ENCODE results near the gene POLR2L.

The POLR2L gene

GRCh38 chr11:863910-864827, 21.8 kb upstream of the POLR2L start:
- no peak overlapping the region for H3K4me3 ChIP-seq (ENCODE audit: insufficient read depth, low read length, poor library complexity, severe bottlenecking)
- no peaks in the 10 kb centered on the region for H3K36me3 ChIP-seq (ENCODE audit: low read length)
- no peak overlapping the region for H3K27ac ChIP-seq (ENCODE audit: low read depth, low read length)
- H3K79me2 ChIP-seq (ENCODE audit: insufficient read depth, low read length), result no peaks in the 10 kb centered on the region
- H3K9ac ChIP-seq (ENCODE audit: low read length), result no peak overlapping the region
- TF ChIP-seq EZH2phosphoT487 (conservative IDR thresholded peaks at IDR 0.05; ENCODE audit: low read length) (no peak), CTCF (IDR thresholded peaks at IDR 0.05; ENCODE audit: insufficient read depth, low read length, poor library complexity, severe bottlenecking) (no peak)
- H3K4me2 ChIP-seq (ENCODE audit: low read depth, low read length, poor library complexity, severe bottlenecking), result no peak overlapping the region
- H2AFZ ChIP-seq (ENCODE audit: low read depth, low read length, severe bottlenecking), result no peak overlapping the region
- no peaks in the 10 kb centered on the region for H3K9me3 ChIP-seq (ENCODE audit: insufficient read depth, low read length)
- H3K27me3 ChIP-seq (ENCODE audit: low read length), result no peaks in the 10 kb centered on the region
- no peaks in the 10 kb centered on the region for H3F3A ChIP-seq (ENCODE audit: insufficient read depth)
- H4K20me1 ChIP-seq (ENCODE audit: low read depth, low read length), result no peaks in the 10 kb centered on the region
- no peaks in the 10 kb centered on the region for H3K9me2 ChIP-seq (replicated peaks; ENCODE audit: insufficient read depth, low read length)

DNA sequence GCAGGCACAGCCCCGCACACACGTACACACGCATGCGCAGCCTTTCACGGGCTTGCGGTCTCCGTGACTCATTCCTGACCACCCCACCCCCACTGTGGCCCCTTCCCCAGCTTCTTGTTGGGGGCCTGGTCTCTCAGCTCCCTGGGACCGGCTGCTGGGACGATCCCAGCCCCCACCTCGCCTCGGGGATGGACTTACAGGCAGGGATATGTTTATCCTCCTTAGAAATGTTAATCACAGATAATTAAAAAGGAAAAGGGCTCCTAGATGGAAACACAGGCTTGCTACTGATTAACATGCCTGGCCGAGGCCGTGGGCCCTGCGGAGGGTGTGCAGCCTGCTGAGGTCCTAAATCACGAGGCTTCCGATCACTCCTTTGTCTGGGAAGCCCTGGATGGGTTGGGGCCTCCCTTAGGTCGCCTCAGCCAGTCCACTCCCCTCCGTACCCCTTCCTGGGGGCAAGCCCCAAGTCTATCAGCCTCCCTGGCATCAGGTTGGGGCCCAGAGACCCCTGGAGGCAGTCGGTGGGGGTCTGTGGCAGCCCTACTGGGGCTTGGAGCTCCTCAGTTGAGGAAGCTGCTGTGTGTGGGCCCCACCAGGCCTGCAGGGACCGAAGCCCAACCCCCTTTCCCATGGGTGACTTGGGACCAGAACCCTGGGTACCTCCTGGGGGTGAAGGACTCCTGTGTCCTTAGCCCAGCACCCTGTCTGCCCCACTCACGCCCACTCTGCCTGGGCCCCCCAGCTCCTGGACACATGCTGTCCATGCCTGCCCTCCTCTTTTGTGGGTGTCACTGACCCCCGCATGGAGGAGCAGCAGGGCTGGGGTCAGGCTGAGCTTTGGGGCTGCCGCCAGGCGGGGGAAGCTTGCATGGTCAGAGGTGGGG, 20.9 kb upstream of the POLR2L start:
- TF ChIP-seq CTCF (IDR thresholded peaks at IDR 0.05; ENCODE audit: insufficient read depth, low read length, poor library complexity, severe bottlenecking), result no peak
- TF ChIP-seq EZH2phosphoT487 (conservative IDR thresholded peaks at IDR 0.05; ENCODE audit: low read length), result no peak
- Histone ChIP-seq H4K20me1 (ENCODE audit: low read depth, low read length) (no peaks in the 10 kb centered on the region), H3F3A (ENCODE audit: insufficient read depth) (no peaks in the 10 kb centered on the region), H3K4me3 (ENCODE audit: insufficient read depth, low read length, poor library complexity, severe bottlenecking) (no peak overlapping the region), H3K9ac (ENCODE audit: low read length) (no peak overlapping the region), H3K36me3 (ENCODE audit: low read length) (no peaks in the 10 kb centered on the region), H3K79me2 (ENCODE audit: insufficient read depth, low read length) (no peaks in the 10 kb centered on the region), H3K9me2 (replicated peaks; ENCODE audit: insufficient read depth, low read length) (no peaks in the 10 kb centered on the region), H3K27me3 (ENCODE audit: low read length) (no peaks in the 10 kb centered on the region), H2AFZ (ENCODE audit: low read depth, low read length, severe bottlenecking) (no peak overlapping the region), H3K9me3 (ENCODE audit: insufficient read depth, low read length) (no peaks in the 10 kb centered on the region), H3K4me2 (ENCODE audit: low read depth, low read length, poor library complexity, severe bottlenecking) (no peak overlapping the region), H3K27ac (ENCODE audit: low read depth, low read length) (no peak overlapping the region)

GRCh38 chr11:862696-863022, 20.3 kb upstream of the POLR2L start:
- Histone ChIP-seq H3K4me3 (ENCODE audit: insufficient read depth, low read length, poor library complexity, severe bottlenecking) (no peak overlapping the region), H3K36me3 (ENCODE audit: low read length) (no peaks in the 10 kb centered on the region), H2AFZ (ENCODE audit: low read depth, low read length, severe bottlenecking) (no peak overlapping the region), H3K4me2 (ENCODE audit: low read depth, low read length, poor library complexity, severe bottlenecking) (no peak overlapping the region), H4K20me1 (ENCODE audit: low read depth, low read length) (no peaks in the 10 kb centered on the region), H3F3A (ENCODE audit: insufficient read depth) (no peaks in the 10 kb centered on the region), H3K27me3 (ENCODE audit: low read length) (no peaks in the 10 kb centered on the region), H3K79me2 (ENCODE audit: insufficient read depth, low read length) (no peaks in the 10 kb centered on the region), H3K9ac (ENCODE audit: low read length) (no peak overlapping the region), H3K9me2 (replicated peaks; ENCODE audit: insufficient read depth, low read length) (no peaks in the 10 kb centered on the region), H3K9me3 (ENCODE audit: insufficient read depth, low read length) (no peaks in the 10 kb centered on the region), H3K27ac (ENCODE audit: low read depth, low read length) (no peak overlapping the region)
- no peak for TF ChIP-seq CTCF (IDR thresholded peaks at IDR 0.05; ENCODE audit: insufficient read depth, low read length, poor library complexity, severe bottlenecking)
- TF ChIP-seq EZH2phosphoT487 (conservative IDR thresholded peaks at IDR 0.05; ENCODE audit: low read length), result no peak
